ENCODE measurements around the gene ZFP28. TPM values are rescaled to one million over a fixed set of nuclear protein-coding genes. Genes with fewer than 3 reads are reported as not detected.

The ZFP28 gene
- total and polyA plus RNA-seq, 4 donors, result 15.6 to 25.8 (median 22.3) TPM

DNA sequence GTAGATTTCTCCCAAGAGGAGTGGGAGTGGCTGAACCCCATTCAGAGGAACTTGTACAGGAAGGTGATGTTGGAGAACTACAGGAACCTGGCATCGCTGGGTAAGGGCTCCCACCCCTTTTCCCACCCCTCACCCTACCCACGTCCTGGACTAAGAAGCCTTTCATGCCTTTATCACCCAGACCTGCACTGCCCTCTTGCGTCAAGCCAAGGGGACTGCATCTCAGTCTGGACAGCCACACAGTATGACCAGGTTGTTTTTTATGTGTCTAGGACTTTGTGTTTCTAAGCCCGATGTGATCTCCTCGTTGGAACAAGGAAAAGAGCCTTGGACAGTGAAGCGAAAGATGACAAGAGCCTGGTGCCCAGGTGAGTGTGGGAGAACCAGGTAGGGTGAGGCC, 8.8 kb downstream of the ZFP28 start:
- peaks cover 8% of the 10 kb centered on the region for H3K9me3 ChIP-seq (ENCODE audit: control insufficient read depth, insufficient read depth, low read length)
- 47% methylated on average over 5 of the region's 6 CpGs for WGBS (ENCODE audit: insufficient coverage)
- H3K27me3 ChIP-seq (ENCODE audit: control insufficient read depth, insufficient read depth, low read length), result no peaks in the 10 kb centered on the region
- no peak overlapping the region for H3K27ac ChIP-seq (ENCODE audit: low read depth, low read length)
- DNase-seq (ENCODE audit: low read depth in 4 of 6, low spot score in 6 of 6), result peak in 1 of 6 donors; percentile 5
- H3K4me3 ChIP-seq (ENCODE audit: low read depth, low read length), result no peak overlapping the region
- peaks cover 25% of the 10 kb centered on the region for H3K36me3 ChIP-seq (ENCODE audit: control insufficient read depth, insufficient read depth, low read length)
- no peaks in the 10 kb centered on the region for H3K4me1 ChIP-seq (ENCODE audit: control insufficient read depth, insufficient read depth, low read length)

DNA sequence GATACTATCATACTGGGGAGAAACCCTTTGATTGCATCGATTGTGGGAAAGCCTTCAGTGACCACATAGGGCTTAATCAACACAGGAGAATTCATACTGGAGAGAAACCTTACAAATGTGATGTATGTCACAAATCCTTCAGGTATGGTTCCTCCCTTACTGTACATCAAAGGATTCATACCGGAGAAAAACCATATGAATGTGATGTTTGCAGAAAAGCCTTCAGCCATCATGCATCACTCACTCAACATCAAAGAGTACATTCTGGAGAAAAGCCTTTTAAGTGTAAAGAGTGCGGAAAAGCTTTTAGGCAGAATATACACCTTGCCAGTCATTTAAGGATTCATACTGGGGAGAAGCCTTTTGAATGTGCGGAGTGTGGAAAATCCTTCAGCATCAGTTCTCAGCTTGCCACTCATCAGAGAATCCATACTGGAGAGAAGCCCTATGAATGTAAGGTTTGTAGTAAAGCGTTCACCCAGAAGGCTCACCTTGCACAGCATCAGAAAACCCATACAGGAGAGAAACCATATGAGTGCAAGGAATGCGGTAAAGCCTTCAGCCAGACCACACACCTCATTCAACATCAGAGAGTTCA, 15.6 kb downstream of the ZFP28 start:
- H3K27ac ChIP-seq (ENCODE audit: low read depth, low read length), result no peak overlapping the region
- DNase-seq (ENCODE audit: low read depth in 4 of 6, low spot score in 6 of 6), result no peak
- no peaks in the 10 kb centered on the region for H3K27me3 ChIP-seq (ENCODE audit: control insufficient read depth, insufficient read depth, low read length)
- no peaks in the 10 kb centered on the region for H3K4me1 ChIP-seq (ENCODE audit: control insufficient read depth, insufficient read depth, low read length)
- peaks cover 8% of the 10 kb centered on the region for H3K9me3 ChIP-seq (ENCODE audit: control insufficient read depth, insufficient read depth, low read length)
- H3K36me3 ChIP-seq (ENCODE audit: control insufficient read depth, insufficient read depth, low read length), result peaks cover 18% of the 10 kb centered on the region
- no peak overlapping the region for H3K4me3 ChIP-seq (ENCODE audit: low read depth, low read length)
- WGBS (ENCODE audit: insufficient coverage), result no CpG with 5 or more reads among the region's 6 CpGs

DNA sequence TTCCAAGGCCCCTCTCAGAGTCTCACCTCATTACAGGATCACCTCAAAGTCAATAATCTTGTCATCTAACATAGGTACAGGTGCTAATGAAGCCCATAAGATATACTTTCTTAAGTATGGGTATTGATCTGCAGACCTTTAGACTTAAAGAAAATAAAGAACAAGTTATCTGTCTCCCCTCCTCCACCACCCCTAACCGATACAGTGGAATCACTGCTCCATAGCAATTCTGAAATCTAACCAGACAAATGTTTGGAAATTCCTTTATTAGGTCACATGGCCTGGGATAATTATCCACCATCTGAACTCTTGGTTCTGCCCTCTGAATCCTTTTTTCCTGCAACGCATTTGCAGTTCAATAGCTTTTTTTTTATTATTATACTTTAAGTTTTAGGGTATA, 24.0 kb downstream of the ZFP28 start:
- H3K27me3 ChIP-seq (ENCODE audit: control insufficient read depth, insufficient read depth, low read length), result no peaks in the 10 kb centered on the region
- H3K36me3 ChIP-seq (ENCODE audit: control insufficient read depth, insufficient read depth, low read length), result no peaks in the 10 kb centered on the region
- no peak overlapping the region for H3K27ac ChIP-seq (ENCODE audit: low read depth, low read length)
- no peak overlapping the region for H3K4me3 ChIP-seq (ENCODE audit: low read depth, low read length)
- H3K4me1 ChIP-seq (ENCODE audit: control insufficient read depth, insufficient read depth, low read length), result peaks cover 2% of the 10 kb centered on the region
- DNase-seq (ENCODE audit: low read depth in 4 of 6, low spot score in 6 of 6), result no peak
- 100% methylated on average over 1 of the region's 2 CpGs for WGBS (ENCODE audit: insufficient coverage)
- peaks cover 15% of the 10 kb centered on the region for H3K9me3 ChIP-seq (ENCODE audit: control insufficient read depth, insufficient read depth, low read length)

DNA sequence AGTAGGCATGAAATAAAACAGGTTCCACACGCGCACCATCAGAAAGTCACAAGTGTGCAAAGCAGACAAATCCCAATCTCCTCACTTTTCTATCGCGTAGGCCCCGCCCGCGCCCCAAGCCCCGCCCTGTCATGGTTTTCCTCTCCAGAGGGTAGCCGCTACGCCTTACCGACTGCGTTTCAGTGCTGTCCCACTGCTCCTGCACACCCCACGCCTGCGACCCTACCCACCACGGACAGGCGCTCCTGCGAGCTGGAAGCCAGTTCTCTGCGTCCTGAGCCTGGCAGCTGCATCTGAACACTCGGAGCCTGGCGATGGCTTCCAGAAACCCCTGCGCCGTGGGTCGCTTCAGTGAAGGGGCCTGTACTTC, 28.1 kb downstream of the ZFP28 start:
- peaks cover 15% of the 10 kb centered on the region for H3K9me3 ChIP-seq (ENCODE audit: control insufficient read depth, insufficient read depth, low read length)
- WGBS (ENCODE audit: insufficient coverage), result 0% methylated on average over 23 of the region's 23 CpGs
- no peak for DNase-seq (ENCODE audit: low read depth in 4 of 6, low spot score in 6 of 6)

DNA sequence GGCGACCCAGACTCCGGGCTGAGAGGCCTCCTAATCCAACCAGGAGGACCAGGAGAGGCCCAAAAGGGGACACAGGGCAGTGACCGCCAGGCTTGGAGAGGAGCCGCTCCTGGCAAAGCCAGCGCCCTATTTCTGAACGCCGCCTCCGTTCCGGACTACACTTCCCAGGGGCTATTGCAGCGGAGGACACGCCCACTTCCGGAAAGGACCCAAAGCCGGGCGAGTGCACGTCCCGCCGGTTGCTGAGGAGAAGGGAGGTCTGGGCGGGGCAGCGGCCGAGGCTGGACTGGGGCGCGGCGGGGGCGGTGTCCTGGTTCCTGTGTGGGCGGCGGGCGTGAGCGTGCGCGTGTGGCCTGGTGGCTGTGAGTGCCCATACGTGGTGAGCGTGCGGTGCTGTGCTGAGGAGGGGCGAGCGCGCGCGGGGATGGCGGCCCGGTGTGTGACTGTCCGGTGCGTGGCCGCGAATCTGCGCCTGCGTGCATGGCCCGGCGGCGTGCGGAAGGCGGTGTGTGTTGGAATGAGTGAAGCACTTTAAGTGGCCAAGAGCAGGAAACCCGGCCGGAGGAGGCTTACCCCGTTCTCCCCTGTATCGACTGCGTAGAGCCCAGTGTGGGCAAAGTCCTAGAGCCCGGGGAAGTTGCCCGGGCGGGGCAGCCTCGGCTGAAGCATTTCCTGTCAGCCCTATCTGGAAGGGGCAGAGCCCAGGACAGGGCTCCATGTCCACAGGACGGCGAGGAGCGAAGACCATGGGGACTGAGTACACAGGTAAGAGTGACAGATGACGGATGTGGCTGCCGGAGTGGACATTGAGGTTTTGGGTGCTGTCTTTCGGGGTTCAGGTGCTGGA, 28.7 kb downstream of the ZFP28 start, which contains the start of gene ZNF470:
Gene ZNF470, plus strand, starts transcription at position 195 of the 847 bp plus-strand sequence. CDS start 2,844 bp downstream, outside the sequence.
- peaks cover 17% of the 10 kb centered on the region for H3K9me3 ChIP-seq (ENCODE audit: control insufficient read depth, insufficient read depth, low read length)
- no peaks in the 10 kb centered on the region for H3K36me3 ChIP-seq (ENCODE audit: control insufficient read depth, insufficient read depth, low read length)
- 2% methylated on average over 66 of the region's 66 CpGs for WGBS (ENCODE audit: insufficient coverage)

More for the DNA sequence above, 28.1 kb downstream of the ZFP28 start:
- Histone ChIP-seq H3K27ac (ENCODE audit: low read depth, low read length) (peak overlapping the region; percentile 67), H3K36me3 (ENCODE audit: control insufficient read depth, insufficient read depth, low read length) (no peaks in the 10 kb centered on the region), H3K4me1 (ENCODE audit: control insufficient read depth, insufficient read depth, low read length) (peaks cover 6% of the 10 kb centered on the region), H3K4me3 (ENCODE audit: low read depth, low read length) (peak overlapping the region; percentile 88), H3K27me3 (ENCODE audit: control insufficient read depth, insufficient read depth, low read length) (no peaks in the 10 kb centered on the region)

DNA sequence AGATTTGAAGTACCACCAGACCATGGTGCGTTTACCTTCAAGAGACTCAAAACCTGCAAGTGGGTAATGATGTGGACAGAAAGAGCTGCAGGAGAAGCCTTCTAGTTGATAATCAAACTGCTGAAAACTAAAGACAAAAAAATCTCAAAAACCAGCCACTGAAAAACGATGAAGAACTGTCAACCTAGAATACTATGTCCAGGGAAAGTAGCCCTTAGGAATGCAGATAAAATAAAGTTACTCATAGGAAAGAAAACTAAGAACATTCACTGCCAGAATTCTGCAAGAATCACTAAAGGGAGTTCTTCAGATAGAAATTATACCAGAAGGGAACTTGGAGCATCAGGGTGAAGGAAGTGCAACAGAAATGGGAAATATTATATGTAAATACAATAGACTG, 33.8 kb downstream of the ZFP28 start:
- peaks cover 6% of the 10 kb centered on the region for H3K4me1 ChIP-seq (ENCODE audit: control insufficient read depth, insufficient read depth, low read length)
- WGBS (ENCODE audit: insufficient coverage), result no CpG with 5 or more reads among the region's 2 CpGs
- no peaks in the 10 kb centered on the region for H3K27me3 ChIP-seq (ENCODE audit: control insufficient read depth, insufficient read depth, low read length)
- no peak overlapping the region for H3K4me3 ChIP-seq (ENCODE audit: low read depth, low read length)
- DNase-seq (ENCODE audit: low read depth in 4 of 6, low spot score in 6 of 6), result no peak
- no peak overlapping the region for H3K27ac ChIP-seq (ENCODE audit: low read depth, low read length)
- peaks cover 31% of the 10 kb centered on the region for H3K9me3 ChIP-seq (ENCODE audit: control insufficient read depth, insufficient read depth, low read length)
- peaks cover 8% of the 10 kb centered on the region for H3K36me3 ChIP-seq (ENCODE audit: control insufficient read depth, insufficient read depth, low read length)

More for the DNA sequence above, 28.7 kb downstream of the ZFP28 start, which contains the start of gene ZNF470:
- Histone ChIP-seq H3K4me3 (ENCODE audit: low read depth, low read length) (peak within 1 kb of the TSS; percentile 88), H3K27me3 (ENCODE audit: control insufficient read depth, insufficient read depth, low read length) (no peaks in the 10 kb centered on the region), H3K27ac (ENCODE audit: low read depth, low read length) (peak within 1 kb of the TSS; percentile 67), H3K4me1 (ENCODE audit: control insufficient read depth, insufficient read depth, low read length) (peaks cover 6% of the 10 kb centered on the region)
- peak; percentile 83 to 97 (median 87) for DNase-seq (ENCODE audit: low read depth in 4 of 6, low spot score in 6 of 6)

DNA sequence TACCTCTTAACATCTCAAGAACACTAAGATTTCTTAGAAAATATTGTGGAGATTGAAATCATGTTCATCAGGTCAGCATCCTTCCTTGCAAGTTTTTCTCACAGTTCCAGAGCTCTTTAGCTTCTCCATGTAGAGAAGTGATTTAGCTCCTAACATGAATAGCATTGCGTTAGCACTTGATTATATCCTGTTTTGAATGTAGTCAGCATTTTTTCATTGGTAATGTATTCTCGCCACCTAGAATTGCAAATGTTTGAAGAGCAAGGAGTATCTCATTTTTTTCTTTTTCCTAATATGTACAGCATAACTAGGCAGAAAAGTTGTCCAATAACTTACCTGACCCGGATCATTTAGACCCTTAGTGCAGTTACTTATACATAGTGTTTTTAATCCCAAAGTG, 35.2 kb downstream of the ZFP28 start:
- H3K9me3 ChIP-seq (ENCODE audit: control insufficient read depth, insufficient read depth, low read length), result peaks cover 44% of the 10 kb centered on the region
- H3K27ac ChIP-seq (ENCODE audit: low read depth, low read length), result no peak overlapping the region
- H3K4me1 ChIP-seq (ENCODE audit: control insufficient read depth, insufficient read depth, low read length), result no peaks in the 10 kb centered on the region
- H3K4me3 ChIP-seq (ENCODE audit: low read depth, low read length), result no peak overlapping the region
- peaks cover 11% of the 10 kb centered on the region for H3K36me3 ChIP-seq (ENCODE audit: control insufficient read depth, insufficient read depth, low read length)
- no peak for DNase-seq (ENCODE audit: low read depth in 4 of 6, low spot score in 6 of 6)
- no peaks in the 10 kb centered on the region for H3K27me3 ChIP-seq (ENCODE audit: control insufficient read depth, insufficient read depth, low read length)
- WGBS (ENCODE audit: insufficient coverage), result 80% methylated on average over 1 of the region's 3 CpGs

DNA sequence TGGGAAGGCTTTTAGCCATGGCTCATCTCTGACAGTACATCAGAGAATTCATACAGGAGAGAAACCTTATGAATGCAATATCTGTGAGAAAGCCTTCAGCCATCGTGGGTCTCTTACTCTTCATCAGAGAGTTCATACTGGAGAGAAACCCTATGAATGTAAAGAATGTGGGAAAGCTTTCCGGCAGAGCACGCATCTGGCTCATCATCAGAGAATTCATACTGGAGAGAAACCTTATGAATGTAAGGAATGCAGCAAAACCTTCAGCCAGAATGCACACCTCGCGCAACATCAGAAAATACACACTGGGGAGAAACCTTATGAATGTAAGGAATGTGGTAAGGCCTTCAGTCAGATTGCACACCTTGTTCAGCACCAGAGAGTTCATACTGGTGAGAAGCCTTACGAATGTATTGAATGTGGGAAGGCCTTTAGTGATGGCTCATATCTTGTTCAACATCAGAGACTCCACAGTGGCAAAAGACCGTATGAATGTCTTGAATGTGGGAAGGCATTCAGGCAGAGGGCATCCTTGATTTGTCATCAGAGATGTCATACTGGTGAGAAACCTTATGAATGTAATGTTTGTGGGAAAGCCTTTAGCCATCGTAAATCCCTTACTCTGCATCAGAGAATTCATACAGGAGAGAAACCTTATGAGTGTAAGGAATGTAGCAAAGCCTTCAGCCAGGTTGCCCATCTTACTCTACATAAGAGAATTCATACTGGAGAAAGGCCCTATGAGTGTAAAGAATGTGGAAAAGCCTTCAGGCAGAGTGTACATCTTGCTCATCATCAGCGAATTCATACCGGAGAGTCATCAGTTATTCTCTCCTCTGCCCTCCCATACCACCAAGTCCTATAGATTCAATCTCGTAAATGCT, 39.2 kb downstream of the ZFP28 start:
- Histone ChIP-seq H3K27ac (ENCODE audit: low read depth, low read length) (no peak overlapping the region), H3K9me3 (ENCODE audit: control insufficient read depth, insufficient read depth, low read length) (peaks cover 50% of the 10 kb centered on the region), H3K4me3 (ENCODE audit: low read depth, low read length) (no peak overlapping the region), H3K4me1 (ENCODE audit: control insufficient read depth, insufficient read depth, low read length) (no peaks in the 10 kb centered on the region), H3K27me3 (ENCODE audit: control insufficient read depth, insufficient read depth, low read length) (no peaks in the 10 kb centered on the region), H3K36me3 (ENCODE audit: control insufficient read depth, insufficient read depth, low read length) (peaks cover 11% of the 10 kb centered on the region)
- 96% methylated on average over 4 of the region's 11 CpGs for WGBS (ENCODE audit: insufficient coverage)
- DNase-seq (ENCODE audit: low read depth in 4 of 6, low spot score in 6 of 6), result no peak

DNA sequence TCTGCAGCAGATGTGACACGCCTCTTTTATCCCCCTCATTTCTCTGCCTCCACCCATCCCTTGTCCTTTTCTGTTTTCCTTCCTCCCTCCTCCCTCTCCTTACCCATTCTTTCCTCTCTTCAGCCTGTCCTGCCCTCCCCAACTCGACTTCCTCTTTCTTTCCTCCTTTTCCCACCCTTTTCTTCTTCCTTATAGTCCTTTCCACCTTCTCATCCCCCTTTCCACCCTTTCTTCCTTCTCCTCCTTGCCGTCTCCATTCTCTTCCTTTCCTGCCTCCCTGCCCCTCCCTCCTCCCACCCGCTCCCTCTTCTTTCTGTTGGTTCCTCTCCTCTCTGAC, 55.7 kb downstream of the ZFP28 start:
- H3K27me3 ChIP-seq (ENCODE audit: control insufficient read depth, insufficient read depth, low read length), result no peaks in the 10 kb centered on the region
- peaks cover 7% of the 10 kb centered on the region for H3K36me3 ChIP-seq (ENCODE audit: control insufficient read depth, insufficient read depth, low read length)
- H3K9me3 ChIP-seq (ENCODE audit: control insufficient read depth, insufficient read depth, low read length), result no peaks in the 10 kb centered on the region
- peaks cover 10% of the 10 kb centered on the region for H3K4me1 ChIP-seq (ENCODE audit: control insufficient read depth, insufficient read depth, low read length)
- H3K27ac ChIP-seq (ENCODE audit: low read depth, low read length), result no peak overlapping the region
- no peak for DNase-seq (ENCODE audit: low read depth in 4 of 6, low spot score in 6 of 6)
- no peak overlapping the region for H3K4me3 ChIP-seq (ENCODE audit: low read depth, low read length)
- 65% methylated on average over 4 of the region's 4 CpGs for WGBS (ENCODE audit: insufficient coverage)
